Spleen (tissue), 11 donors: ENCODE results near the gene CWC25. TPM values are rescaled to one million over a fixed set of nuclear protein-coding genes. Genes with fewer than 3 reads are reported as not detected.

ENCODE experiments used
- DNase-seq: peaks from one replicate; pipeline ENCODE4 v3.0.0-alpha.2; 2020
- H3K27ac ChIP-seq, 8 donors: fragments of 200-600 bp; sonication (generic) in 7 of 8; 1 replicate in 4 of 8; 2 replicates in 4 of 8; pipeline versions ENCODE4 v1.5.0 to v1.8.0; 2016 to 2021; ENCODE audit warnings: inconsistent platforms in 4 of 8, mild to moderate bottlenecking in 4 of 8, moderate library complexity in 1 of 8
- H3K27me3 ChIP-seq, 7 donors: fragments of 200-600 bp; sonication (generic) in 6 of 7; replicated peaks in 1 of 7; 1 replicate in 4 of 7; 2 replicates in 3 of 7; pipeline versions ENCODE4 v1.5.0 to v1.8.0; 2016 to 2021; ENCODE audit warnings: inconsistent platforms in 3 of 7, mild to moderate bottlenecking in 1 of 7
- H3K36me3 ChIP-seq, 6 donors: fragments of 200-600 bp; sonication (generic) in 5 of 6; 1 replicate in 4 of 6; 2 replicates in 2 of 6; pipeline versions ENCODE4 v1.5.0 to v1.8.0; 2016 to 2021; ENCODE audit warnings: inconsistent platforms in 2 of 6
- H3K4me1 ChIP-seq, 6 donors: fragments of 200-600 bp; sonication (generic) in 5 of 6; 1 replicate in 3 of 6; 2 replicates in 3 of 6; pipeline versions ENCODE4 v1.5.0 to v1.8.0; 2016 to 2021; ENCODE audit warnings: inconsistent platforms in 3 of 6
- H3K4me3 ChIP-seq, 8 donors: fragments of 200-600 bp; sonication (generic) in 7 of 8; 1 replicate in 4 of 8; 2 replicates in 4 of 8; pipeline versions ENCODE4 v1.5.0 to v1.8.0; 2016 to 2021; ENCODE audit warnings: inconsistent platforms in 4 of 8, mild to moderate bottlenecking in 4 of 8, moderate library complexity in 2 of 8
- H3K9me3 ChIP-seq, 8 donors: fragments of 200-600 bp; sonication (generic) in 7 of 8; 1 replicate in 4 of 8; 2 replicates in 4 of 8; pipeline versions ENCODE4 v1.5.0 to v1.8.0; 2016 to 2021; ENCODE audit warnings: inconsistent platforms in 4 of 8
- CTCF ChIP-seq, 11 experiments: fragments of 200-600 bp in 7 of 11; fragments of 450-650 bp in 4 of 11; sonication (generic) in 4 of 11; IDR thresholded peaks in 8 of 11; conservative IDR thresholded peaks in 3 of 11; 1 replicate in 7 of 11; 2 replicates in 4 of 11; pipeline versions ENCODE4 v1.4.0 to v1.8.0; 2016 to 2021; ENCODE audit warnings: antibody characterized with exemption in 11 of 11, inconsistent platforms in 4 of 11, mild to moderate bottlenecking in 1 of 11
- POLR2A ChIP-seq, 3 donors: fragments of 450-650 bp; IDR thresholded peaks; one replicate each; pipeline ENCODE4 v1.5.1; 2017; ENCODE audit warnings: antibody characterized with exemption in 3 of 3, mild to moderate bottlenecking in 1 of 3
- POLR2AphosphoS5 ChIP-seq, 3 donors: sonication (generic); formaldehyde crosslinking; IDR thresholded peaks; one replicate each; pipeline ENCODE4 v1.5.1; 2017; ENCODE audit warnings: antibody characterized with exemption in 3 of 3
- WGBS, 5 donors: extraction: QIAGEN DNeasy Blood & Tissue Kit in 3 of 5; methylation state at CpG; one replicate each; pipeline versions ENCODE4 v1.1.5 to v1.1.7; 2013 to 2018; 5-methylcytosine and 5-hydroxymethylcytosine counted together
- intact Hi-C: fragments of 100-400 bp; cut with DNase I; formaldehyde crosslinking; loops from one replicate; pipeline ENCODE4 v1.15.0; 2023; ENCODE audit warnings: low total_unique reads
- polyA plus RNA-seq, 3 donors: library from polyadenylated mRNA; stranded (reverse); fragments of 200-250 nt; gene quantifications; one replicate each; pipeline ENCODE4 v1.2.1, GENCODE V29; 2013
- total RNA-seq, 7 donors: library from RNA; depleted of rRNA in 3 of 7; stranded (reverse); fragments of >200 nt in 3 of 7; fragmentation: NEBNext Ultra II Directional in 4 of 7; extraction: Animal tissue kit (Norgen Biotek cat#: 25700) in 4 of 7; gene quantifications; one replicate each; pipeline versions ENCODE4 v1.1.0 to v1.2.1, GENCODE V29; 2016 to 2021
- donor health status: healthy with polysubstance abuse.
- donor health status: DM: no; HTN: no; CAD: no; lungs with moderate emphysema.
- donor health status: DM: no; HTN: no; CAD: no.
- donor health status: Bipolar disorder and iron deficiency.
- donor health status: healthy.
- donor health status: DM: no; HTN: no; CAD: no.
- donor health status: DM: yes; HTN: yes; CAD: no.

The CWC25 gene
- total and polyA plus RNA-seq, 10 donors, result 14.7 to 32.8 (median 26.9) TPM

- Histone ChIP-seq H3K36me3 (peaks cover 0 to 53% (median 5%) of the 10 kb centered on the region in 6 donors), H3K4me3 (peak overlapping the region; percentile 50 to 100 (median 94)), H3K9me3 (no peaks in the 10 kb centered on the region), H3K4me1 (peaks cover 58 to 90% (median 75%) of the 10 kb centered on the region in 6 donors), H3K27ac (peak overlapping the region; percentile 27 to 99 (median 97)), H3K27me3 (no peaks in the 10 kb centered on the region)
- intact Hi-C loops, result no loop called here
- DNase-seq, result peak; percentile 75
- WGBS, 5 donors, result 19 to 38% (median 26%) methylated on average over 5 of the region's 5 CpGs
- TF ChIP-seq CTCF (IDR thresholded peaks at IDR 0.05 in 8 of 11, conservative IDR thresholded peaks at IDR 0.05 in 3 of 11), result no peak
- no peak for TF ChIP-seq POLR2AphosphoS5 (IDR thresholded peaks at IDR 0.05)
- no peak for TF ChIP-seq POLR2A (IDR thresholded peaks at IDR 0.05)
Observed at GRCh38 chr17:38872027-38872511, 46.9 kb upstream of the CWC25 start.

- Histone ChIP-seq H3K36me3 (peaks cover 0 to 47% (median 3%) of the 10 kb centered on the region in 6 donors), H3K27ac (peak overlapping the region; percentile 87 to 99 (median 97)), H3K4me1 (peaks cover 54 to 86% (median 71%) of the 10 kb centered on the region in 6 donors), H3K9me3 (no peaks in the 10 kb centered on the region), H3K27me3 (no peaks in the 10 kb centered on the region), H3K4me3 (peak overlapping the region; percentile 50 to 100 (median 94))
- WGBS, 5 donors, result 28 to 32% (median 28%) methylated on average over 11 of the region's 11 CpGs
- DNase-seq, result peak; percentile 89
- TF ChIP-seq CTCF (IDR thresholded peaks at IDR 0.05 in 8 of 11, conservative IDR thresholded peaks at IDR 0.05 in 3 of 11), result no peak
- TF ChIP-seq POLR2A (IDR thresholded peaks at IDR 0.05), result no peak
- peak in 1 of 3 donors; percentile 78 for TF ChIP-seq POLR2AphosphoS5 (IDR thresholded peaks at IDR 0.05)
- intact Hi-C loops, result no loop called here
Observed at GRCh38 chr17:38871247-38872015, 46.3 kb upstream of the CWC25 start.

GRCh38 chr17:38870259-38871165, 45.4 kb upstream of the CWC25 start:
- TF ChIP-seq POLR2AphosphoS5 (IDR thresholded peaks at IDR 0.05) (no peak), POLR2A (IDR thresholded peaks at IDR 0.05) (no peak), CTCF (IDR thresholded peaks at IDR 0.05 in 8 of 11, conservative IDR thresholded peaks at IDR 0.05 in 3 of 11) (no peak)
- Histone ChIP-seq H3K4me1 (peaks cover 46 to 77% (median 63%) of the 10 kb centered on the region in 6 donors), H3K36me3 (peaks cover 0 to 38% (median 3%) of the 10 kb centered on the region in 6 donors), H3K27ac (peak overlapping the region; percentile 87 to 99 (median 97)), H3K9me3 (no peaks in the 10 kb centered on the region), H3K4me3 (peak overlapping the region; percentile 50 to 100 (median 94)), H3K27me3 (no peaks in the 10 kb centered on the region)
- peak; percentile 95 for DNase-seq
- intact Hi-C loops, result no loop called here
- WGBS, 5 donors, result 0 to 1% (median 1%) methylated on average over 30 to 52 of the region's 56 CpGs
